IMR-90 (cell line): ENCODE measurements around the gene SNRK. TPM values are rescaled to one million over a fixed set of nuclear protein-coding genes. Genes with fewer than 3 reads are reported as not detected.
A peak's percentile ranks its signal among the peaks of the same experiment; 100 is the strongest.

Experiments used
- ATAC-seq: fragments of 200-7000 bp; cut with Tn5 transposase; 2 replicates; pipeline ENCODE4 v1.9.1; 2020; ENCODE audit warnings: low read depth, mild to moderate bottlenecking, moderate library complexity
- BruUV-seq: library from RNA; stranded (reverse); fragments of 400-500 nt; replicated peaks from 2 replicates; lab custom pipeline; 2021; lab: Mats Ljungman, UMichigan
- CTCF ChIA-PET: fragments of 300-600 bp; formaldehyde crosslinking; extraction: SDS; loops from one replicate; lab custom pipeline; 2021; ENCODE audit warnings: antibody characterized with exemption; lab: Yijun Ruan, JAX
- POLR2A ChIA-PET: fragments of 300-600 bp; sonication (Branson Sonifier 250); formaldehyde crosslinking; loops from one replicate; lab custom pipeline; 2022; ENCODE audit warnings: antibody characterized with exemption; ENCODE audit not compliant: unreplicated experiment; lab: Charles Lee
- DNase-seq: peaks from one replicate; pipeline ENCODE4 v3.0.0; 2013
- H2AFZ ChIP-seq: replicated peaks from 2 replicates; pipeline ENCODE3; 2013; ENCODE audit warnings: low read length, mild to moderate bottlenecking; ENCODE audit not compliant: poor library complexity
- H2AK5ac ChIP-seq: 2 replicates; pipeline ENCODE4 v1.6.1; 2013; ENCODE audit warnings: low read depth, low read length, inconsistent platforms
- H2AK9ac ChIP-seq: replicated peaks from 2 replicates; pipeline ENCODE3; 2013; ENCODE audit warnings: mild to moderate bottlenecking, low read depth, low read length, moderate library complexity; ENCODE audit not compliant: poor library complexity
- H2BK120ac ChIP-seq: 2 replicates; pipeline ENCODE4 v1.6.1; 2013; ENCODE audit warnings: low read depth, low read length, inconsistent platforms
- H2BK15ac ChIP-seq: 3 replicates; pipeline ENCODE4 v1.6.1; 2013; ENCODE audit warnings: low read depth, low read length, inconsistent platforms
- H2BK20ac ChIP-seq: 2 replicates; pipeline ENCODE4 v1.6.1; 2013; ENCODE audit warnings: low read depth, mild to moderate bottlenecking, inconsistent platforms, low read length, moderate library complexity
- H2BK5ac ChIP-seq: 2 replicates; pipeline ENCODE4 v1.6.1; 2013; ENCODE audit warnings: mild to moderate bottlenecking, low read depth, low read length, inconsistent platforms; ENCODE audit not compliant: poor library complexity, severe bottlenecking
- H3K14ac ChIP-seq: replicated peaks from 2 replicates; pipeline ENCODE4 v1.6.1; 2013; ENCODE audit warnings: low read depth, low read length, inconsistent platforms
- H3K18ac ChIP-seq: 2 replicates; pipeline ENCODE4 v1.6.1; 2013; ENCODE audit warnings: low read depth, low read length, control low read depth
- H3K23ac ChIP-seq: 2 replicates; pipeline ENCODE4 v1.6.1; 2013; ENCODE audit warnings: low read depth, low read length, inconsistent platforms
- H3K27ac ChIP-seq: 2 replicates; pipeline ENCODE4 v1.5.1; 2013; ENCODE audit warnings: mild to moderate bottlenecking, control low read depth, low read length; ENCODE audit not compliant: insufficient read depth
- H3K27me3 ChIP-seq: 2 replicates; pipeline ENCODE4 v1.6.1; 2013; ENCODE audit warnings: low read length; ENCODE audit not compliant: control insufficient read depth, insufficient read depth
- H3K36me3 ChIP-seq: 2 replicates; pipeline ENCODE4 v1.6.1; 2013; ENCODE audit warnings: low read length, mixed read lengths; ENCODE audit not compliant: control insufficient read depth, insufficient read depth
- H3K4ac ChIP-seq: 2 replicates; pipeline ENCODE4 v1.6.1; 2013; ENCODE audit warnings: low read depth, low read length, inconsistent platforms
- H3K4me1 ChIP-seq: 2 replicates; pipeline ENCODE4 v1.6.1; 2013; ENCODE audit warnings: low read length, mixed read lengths; ENCODE audit not compliant: control insufficient read depth, insufficient read depth
- H3K4me2 ChIP-seq: 2 replicates; pipeline ENCODE4 v1.6.1; 2013; ENCODE audit warnings: low read depth, mild to moderate bottlenecking, control low read depth, low read length, moderate library complexity
- H3K4me3 ChIP-seq: 2 replicates; pipeline ENCODE4 v1.5.1; 2013; ENCODE audit warnings: low read depth, mild to moderate bottlenecking, control low read depth, low read length, moderate library complexity; ENCODE audit not compliant: insufficient read depth
- H3K56ac ChIP-seq: 2 replicates; pipeline ENCODE4 v1.6.1; 2013; ENCODE audit warnings: low read length, inconsistent platforms; ENCODE audit not compliant: insufficient read depth; ENCODE audit errors: extremely low read depth
- H3K79me1 ChIP-seq, 2 experiments: 2 replicates each; pipeline ENCODE4 v1.6.1; 2013; ENCODE audit warnings: low read length in 2 of 2, inconsistent platforms in 1 of 2, low read depth in 1 of 2
- H3K9ac ChIP-seq: 2 replicates; pipeline ENCODE4 v1.6.1; 2013; ENCODE audit warnings: low read depth, low read length, control low read depth
- H3K9me1 ChIP-seq: 2 replicates; pipeline ENCODE4 v1.6.1; 2013; ENCODE audit warnings: low read length, inconsistent platforms; ENCODE audit not compliant: insufficient read depth
- H3K9me3 ChIP-seq: 2 replicates; pipeline ENCODE4 v1.6.1; 2013; ENCODE audit warnings: low read length; ENCODE audit not compliant: control insufficient read depth, insufficient read depth
- H4K20me1 ChIP-seq: 2 replicates; pipeline ENCODE4 v1.6.1; 2013; ENCODE audit warnings: low read length, inconsistent platforms; ENCODE audit not compliant: insufficient read depth
- H4K5ac ChIP-seq: 2 replicates; pipeline ENCODE4 v1.6.1; 2013; ENCODE audit warnings: mild to moderate bottlenecking, low read depth, low read length, control low read depth
- H4K8ac ChIP-seq, 2 experiments: 2 replicates each; pipeline ENCODE4 v1.6.1; 2013; ENCODE audit warnings: low read depth in 2 of 2, low read length in 2 of 2, control low read depth in 1 of 2, inconsistent platforms in 1 of 2
- H4K91ac ChIP-seq: 2 replicates; pipeline ENCODE4 v1.6.1; 2013; ENCODE audit warnings: low read depth, low read length, inconsistent platforms; ENCODE audit not compliant: insufficient read depth
- BHLHE40 ChIP-seq: fragments of 150-350 bp; IDR thresholded peaks from 2 replicates; pipeline ENCODE4 v1.6.1; 2016; ENCODE audit warnings: mild to moderate bottlenecking, low read depth, low read length
- CEBPB ChIP-seq: IDR thresholded peaks from 2 replicates; pipeline ENCODE4 v1.6.1; 2012; ENCODE audit warnings: low read depth, low read length, improper control_type of control experiment
- CHD1 ChIP-seq: IDR thresholded peaks from 2 replicates; pipeline ENCODE4 v1.6.1; 2012; ENCODE audit warnings: low read depth, low read length, improper control_type of control experiment
- CTCF ChIP-seq: conservative IDR thresholded peaks from 2 replicates; pipeline ENCODE4 v1.5.1; 2012; ENCODE audit warnings: mild to moderate bottlenecking, low read depth, low read length, improper control_type of control experiment
- ELK1 ChIP-seq: fragments of 150-350 bp; IDR thresholded peaks from 2 replicates; pipeline ENCODE4 v1.6.1; 2016; ENCODE audit warnings: low read depth, mild to moderate bottlenecking, low read length, moderate library complexity, borderline replicate concordance
- FOS ChIP-seq: fragments of 150-350 bp; IDR thresholded peaks from 2 replicates; pipeline ENCODE4 v1.6.1; 2016; ENCODE audit warnings: low read depth, low read length
- MAFK ChIP-seq: IDR thresholded peaks from 2 replicates; pipeline ENCODE4 v1.6.1; 2012; ENCODE audit warnings: low read depth, low read length, improper control_type of control experiment
- MAZ ChIP-seq: IDR thresholded peaks from 2 replicates; pipeline ENCODE4 v1.6.1; 2012; ENCODE audit warnings: low read depth, mild to moderate bottlenecking, low read length, improper control_type of control experiment, moderate library complexity, borderline replicate concordance
- MXI1 ChIP-seq: IDR thresholded peaks from 2 replicates; pipeline ENCODE4 v1.6.1; 2012; ENCODE audit warnings: low read depth, mild to moderate bottlenecking, low read length, moderate library complexity, borderline replicate concordance
- POLR2A ChIP-seq: IDR thresholded peaks from 2 replicates; pipeline ENCODE4 v1.6.1; 2012; ENCODE audit warnings: mild to moderate bottlenecking, low read depth, low read length
- RAD21 ChIP-seq: IDR thresholded peaks from 2 replicates; pipeline ENCODE4 v1.6.1; 2012; ENCODE audit warnings: low read length, improper control_type of control experiment
- RCOR1 ChIP-seq: IDR thresholded peaks from 2 replicates; pipeline ENCODE4 v1.6.1; 2012; ENCODE audit warnings: mild to moderate bottlenecking, low read length, improper control_type of control experiment; ENCODE audit not compliant: insufficient replicate concordance
- RFX5 ChIP-seq: IDR thresholded peaks from 2 replicates; pipeline ENCODE4 v1.8.0; 2012; ENCODE audit warnings: low read depth, mild to moderate bottlenecking, low read length, moderate library complexity
- SMC3 ChIP-seq: fragments of 150-350 bp; IDR thresholded peaks from 2 replicates; pipeline ENCODE4 v1.6.1; 2016; ENCODE audit warnings: low read depth, mild to moderate bottlenecking, antibody characterized with exemption, low read length, moderate library complexity
- USF2 ChIP-seq: fragments of 150-350 bp; IDR thresholded peaks from 2 replicates; pipeline ENCODE4 v1.6.1; 2017; ENCODE audit warnings: mild to moderate bottlenecking, antibody characterized with exemption, low read length, low read depth
- WGBS, 2 experiments: methylation state at CpG; one replicate each; pipeline versions ENCODE4 v1.1.5 to v1.1.7; 2013; ENCODE audit warnings: missing lambda C conversion rate in 2 of 2; ENCODE audit not compliant: insufficient read length in 1 of 2; ENCODE audit errors: extremely low coverage in 2 of 2; 5-methylcytosine and 5-hydroxymethylcytosine counted together
- dilution Hi-C: fragments of 300-500 bp; cut with HindIII; formaldehyde crosslinking; loops from one replicate; pipeline ENCODE4 v1.14.3; 2018; ENCODE audit warnings: low sequenced_read_pairs; ENCODE audit not compliant: unreplicated experiment
- in situ Hi-C: fragments of 300-500 bp; cut with MboI; formaldehyde crosslinking; loops from 3 replicates; pipeline ENCODE4 v1.14.3; 2019; ENCODE audit warnings: low sequenced_read_pairs, inconsistent platforms, mixed read lengths
- intact Hi-C: fragments of 100-400 bp; cut with micrococcal nuclease; formaldehyde crosslinking; loops from 2 replicates; pipeline ENCODE4 v1.10.0; 2022
- polyA plus RNA-seq, 3 experiments: library from polyadenylated mRNA; depleted of rRNA; stranded (reverse); fragments of >200 nt; gene quantifications; 2 replicates each; pipeline ENCODE4 v1.2.3, GENCODE V29; 2012; ENCODE audit warnings: low replicate concordance in 1 of 3
- total RNA-seq: library from RNA; depleted of rRNA; stranded (reverse); fragments of >200 nt; gene quantifications from 2 replicates; pipeline ENCODE4 v1.2.3, GENCODE V29; 2012

Gene SNRK
- total and polyA plus RNA-seq, 2 of the 4 experiments (the other 2 are of a cell fraction) = 4.7 to 23.1 TPM

GRCh38 chr3:43288850-43289249 lies 2.5 kb downstream of the SNRK start:
- DNase-seq (no peak), ATAC-seq (no peak)
- H3K9me3 ChIP-seq = no peaks in the 10 kb centered on the region
- peaks cover 29 to 53% of the 10 kb centered on the region in 2 experiments; a peak in 3 of 4 replicates for H3K79me1 ChIP-seq
- no TSS peak for BruUV-seq
- in situ Hi-C loops (no loop called here), intact Hi-C loops (loop anchor here (10.0 kb wide), 1 partner anchor 124 kb away; no protein-coding TSS in a partner anchor), dilution Hi-C loops (no loop called here)
- H3K27me3 ChIP-seq = no peaks in the 10 kb centered on the region; the same call in 1 of the 2 replicates
- no peak overlapping the region for H3K9ac ChIP-seq
- H3K14ac ChIP-seq = peak overlapping the region; percentile 78; the same call in 1 of the 2 replicates
- peaks cover 31% of the 10 kb centered on the region for H3K9me1 ChIP-seq
- peaks cover 52% of the 10 kb centered on the region for H4K20me1 ChIP-seq
- no peak overlapping the region for H2AK9ac ChIP-seq
- H4K5ac ChIP-seq = no peak overlapping the region
- H3K4me1 ChIP-seq = peaks cover 15% of the 10 kb centered on the region
- H2BK5ac ChIP-seq = peak overlapping the region; percentile 37
- H3K18ac ChIP-seq = no peak overlapping the region
- peaks cover 8% of the 10 kb centered on the region; the same call in 1 of the 2 replicates for H3K36me3 ChIP-seq
- H4K91ac ChIP-seq = no peak overlapping the region
- no peak overlapping the region for H2AK5ac ChIP-seq
- 100% methylated on average over 2 of the region's 2 CpGs; no CpG with 5 or more reads in 1 of the 2 experiments for WGBS, 2 experiments
- POLR2A ChIA-PET = no interaction called here
- H2BK20ac ChIP-seq = no peak overlapping the region
- TF ChIP-seq MAZ (no peak), MAFK (no peak), CEBPB (no peak), RCOR1 (no peak), POLR2A (no peak), CTCF (no peak), ELK1 (no peak), RFX5 (no peak), USF2 (no peak), FOS (no peak), MXI1 (no peak), CHD1 (no peak), RAD21 (no peak), BHLHE40 (no peak), SMC3 (no peak)
- H2BK15ac ChIP-seq = no peak overlapping the region
- H3K27ac ChIP-seq = no peak overlapping the region
- H2BK120ac ChIP-seq = no peak overlapping the region
- H3K23ac ChIP-seq = peak overlapping the region; percentile 57; the same call in 1 of the 2 replicates
- peak overlapping the region; percentile 36 for H3K4ac ChIP-seq
- CTCF ChIA-PET = interaction anchor here (0.5 kb wide), 1 partner anchor 682 kb away, joined by 3 read pairs; no protein-coding TSS in a partner anchor
- H3K4me2 ChIP-seq = peak overlapping the region; percentile 95
- H3K56ac ChIP-seq = peak overlapping the region; percentile 5; the same call in 1 of the 2 replicates
- H2AFZ ChIP-seq = no peak overlapping the region
- peak overlapping the region in 1 of 2 experiments; percentile 26; a peak in 1 of 4 replicates for H4K8ac ChIP-seq
- H3K4me3 ChIP-seq = peak overlapping the region; percentile 40; the same call in 1 of the 2 replicates
